Fibroblast of skin of right quadriceps (primary cell): ENCODE data around the gene PHF1.
A peak's percentile ranks its signal among the peaks of the same experiment; 100 is the strongest.

Experiments used
- DNase-seq: peaks from one replicate; pipeline ENCODE4 v3.0.0-alpha.2; 2013

Gene PHF1

DNA sequence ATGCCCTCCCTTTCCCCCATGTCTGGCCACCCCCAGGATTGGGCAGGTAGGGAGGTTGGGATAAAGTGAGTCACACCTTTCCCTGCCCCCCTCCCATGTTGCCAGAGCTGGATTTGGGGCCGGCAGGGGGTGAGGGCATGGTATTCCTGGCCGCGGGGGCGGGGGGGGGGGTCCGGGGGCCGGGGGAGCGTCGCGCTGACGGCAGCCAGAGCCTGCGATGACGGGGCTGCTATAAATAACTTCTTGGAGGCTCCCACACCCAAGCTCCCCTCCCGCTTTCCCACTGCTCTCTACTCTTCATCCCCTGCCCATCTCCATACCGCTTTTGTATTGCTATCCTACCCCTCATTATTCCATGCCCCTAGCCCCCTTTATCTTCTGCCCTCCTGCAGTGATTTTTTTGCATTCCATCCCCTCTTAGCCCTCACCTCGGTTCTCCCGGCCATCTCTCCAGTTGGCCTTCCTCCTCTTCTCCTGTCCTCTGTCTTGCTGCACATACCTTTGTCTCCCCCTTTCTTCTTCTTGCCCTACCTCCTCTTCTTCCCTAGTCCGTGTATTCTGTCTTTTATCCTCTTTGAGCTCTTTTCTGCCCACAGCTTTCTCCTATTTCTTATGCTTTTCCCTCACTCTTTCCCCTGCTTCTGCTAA lies 22.9 kb downstream of the PHF1 start:
- DNase-seq, result peak; percentile 59

DNA sequence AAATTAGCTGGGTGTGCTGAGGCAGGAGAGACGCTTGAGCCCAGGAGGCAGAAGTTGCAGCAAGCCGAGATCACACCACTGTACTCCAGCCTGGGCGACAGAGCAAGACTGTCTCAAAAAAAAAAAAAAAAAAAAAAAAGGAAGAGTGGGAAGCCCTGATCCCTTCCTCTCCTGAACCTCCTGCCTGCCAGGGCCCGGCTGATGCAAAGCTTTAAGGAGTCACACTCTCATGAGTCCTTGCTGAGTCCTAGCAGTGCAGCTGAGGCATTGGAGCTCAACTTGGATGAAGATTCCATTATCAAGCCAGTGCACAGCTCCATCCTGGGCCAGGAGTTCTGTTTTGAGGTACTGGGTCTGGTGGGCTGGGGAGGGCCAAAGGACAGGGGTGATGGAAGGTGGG lies 24.1 kb downstream of the PHF1 start:
- DNase-seq, result no peak

DNA sequence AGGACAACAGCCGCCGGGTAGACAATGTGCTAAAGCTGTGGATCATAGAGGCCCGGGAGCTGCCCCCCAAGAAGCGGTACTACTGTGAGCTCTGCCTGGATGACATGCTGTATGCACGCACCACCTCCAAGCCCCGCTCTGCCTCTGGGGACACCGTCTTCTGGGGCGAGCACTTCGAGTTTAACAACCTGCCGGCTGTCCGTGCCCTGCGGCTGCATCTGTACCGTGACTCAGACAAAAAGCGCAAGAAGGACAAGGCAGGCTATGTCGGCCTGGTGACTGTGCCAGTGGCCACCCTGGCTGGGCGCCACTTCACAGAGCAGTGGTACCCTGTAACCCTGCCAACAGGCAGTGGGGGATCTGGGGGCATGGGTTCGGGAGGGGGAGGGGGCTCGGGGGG lies 26.9 kb downstream of the PHF1 start:
- no peak for DNase-seq

- DNase-seq, result no peak
These were observed 28.3 kb downstream of the PHF1 start for GRCh38 chr6:33438978-33439594.

DNA sequence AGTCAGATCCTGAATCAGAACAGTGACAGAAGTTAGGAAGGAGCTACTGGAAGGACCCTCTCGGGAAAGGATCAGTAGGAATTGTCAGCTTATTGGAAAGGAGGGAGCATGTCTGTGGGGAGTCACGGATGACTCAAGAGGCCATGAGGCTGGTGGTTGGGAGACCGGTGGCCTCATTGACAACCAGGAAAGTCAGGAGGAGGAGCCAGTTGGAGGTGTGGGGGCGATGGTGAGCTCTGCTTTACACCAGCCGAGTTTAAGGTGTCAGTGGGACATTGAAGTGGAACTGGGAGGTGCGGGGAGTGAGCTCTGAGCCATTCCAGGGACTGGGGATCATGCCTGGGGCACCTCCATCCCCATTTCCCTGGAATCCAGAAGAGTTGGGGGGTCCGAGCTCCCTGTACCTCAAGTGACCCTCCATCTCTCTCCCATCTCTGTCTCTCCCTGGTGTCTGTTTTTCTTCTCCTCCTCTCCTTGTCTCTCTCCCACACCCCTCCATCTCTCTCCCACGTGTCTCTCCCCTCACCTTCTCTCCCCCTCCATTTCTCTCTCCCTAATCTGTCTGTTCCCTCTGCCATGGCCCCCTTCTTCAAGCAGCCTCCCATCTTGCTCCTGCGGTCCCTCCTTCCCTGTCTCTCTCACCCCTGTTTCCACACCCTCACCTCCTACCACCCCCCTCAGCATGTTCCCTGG lies 29.3 kb downstream of the PHF1 start:
- DNase-seq, result no peak

DNA sequence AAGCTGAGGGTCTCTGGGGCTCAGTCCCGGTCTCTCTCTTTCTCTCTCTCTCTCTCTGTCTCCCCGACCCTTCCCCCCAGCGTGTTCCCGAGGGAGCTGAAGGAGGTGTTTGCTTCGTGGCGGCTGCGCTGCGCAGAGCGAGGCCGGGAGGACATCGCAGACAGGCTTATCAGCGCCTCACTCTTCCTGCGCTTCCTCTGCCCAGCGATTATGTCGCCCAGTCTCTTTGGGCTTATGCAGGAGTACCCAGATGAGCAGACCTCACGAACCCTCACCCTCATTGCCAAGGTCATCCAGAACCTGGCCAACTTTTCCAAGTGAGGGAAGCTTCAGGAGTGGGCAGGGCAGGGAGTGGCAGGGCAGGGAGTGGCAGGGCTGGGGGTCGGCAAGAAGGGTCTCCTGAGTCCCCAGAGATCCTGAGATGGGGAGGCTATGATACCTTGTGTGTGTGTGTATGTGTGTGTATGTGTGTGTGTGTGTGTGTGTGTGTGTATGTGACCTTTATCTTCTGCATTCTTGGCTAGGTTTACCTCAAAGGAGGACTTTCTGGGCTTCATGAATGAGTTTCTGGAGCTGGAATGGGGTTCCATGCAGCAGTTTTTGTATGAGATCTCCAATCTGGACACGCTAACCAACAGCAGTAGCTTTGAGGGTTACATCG lies 30.0 kb downstream of the PHF1 start:
- DNase-seq, result no peak

- no peak for DNase-seq
These were observed 30.6 kb downstream of the PHF1 start for GRCh38 chr6:33441457-33441856.

DNA sequence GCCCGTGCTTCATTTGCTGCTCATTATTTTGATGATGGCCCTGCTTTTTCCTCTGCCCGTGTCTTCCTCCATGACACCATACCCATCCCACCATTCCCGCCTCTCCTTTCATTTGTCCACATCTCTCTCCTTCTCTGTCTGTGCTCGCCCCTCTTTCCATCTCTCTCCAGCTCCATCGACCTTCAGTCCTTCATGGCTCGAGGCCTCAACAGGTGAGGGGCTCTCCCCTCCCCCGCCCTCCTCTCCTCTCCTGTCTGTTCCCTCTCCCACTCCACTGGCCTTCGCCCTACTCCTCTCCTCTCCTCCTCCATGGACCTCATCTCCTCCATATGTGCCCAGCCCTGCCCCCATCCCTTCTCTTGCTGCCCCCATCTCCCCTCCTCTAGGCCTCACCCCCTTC lies 31.5 kb downstream of the PHF1 start:
- DNase-seq, result no peak

- no peak for DNase-seq
These were observed 32.2 kb downstream of the PHF1 start for GRCh38 chr6:33443025-33443424.

- no peak for DNase-seq
These were observed 33.0 kb downstream of the PHF1 start for GRCh38 chr6:33443619-33444504.

- no peak for DNase-seq
These were observed 34.3 kb downstream of the PHF1 start for GRCh38 chr6:33445119-33445603.

- no peak for DNase-seq
These were observed 35.5 kb downstream of the PHF1 start for GRCh38 chr6:33446356-33446755.

GRCh38 chr6:33450434-33450833 lies 39.6 kb downstream of the PHF1 start:
- DNase-seq, result no peak

DNA sequence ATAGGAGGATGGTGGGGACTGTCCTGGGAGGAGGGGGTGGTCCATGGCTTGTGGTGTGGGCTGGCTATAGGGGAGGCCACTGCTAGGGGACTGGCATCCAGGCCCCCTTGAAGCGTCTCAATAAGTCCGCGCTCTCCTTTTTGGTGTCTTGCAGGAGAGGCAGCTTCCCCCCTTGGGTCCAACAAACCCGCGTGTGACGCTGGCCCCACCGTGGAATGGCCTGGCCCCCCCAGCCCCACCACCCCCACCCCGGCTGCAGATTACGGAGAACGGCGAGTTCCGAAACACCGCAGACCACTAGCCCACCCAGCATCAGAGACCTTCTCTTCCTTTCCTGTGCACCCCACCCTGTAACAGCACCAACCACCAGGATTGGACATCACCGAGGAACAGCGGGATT lies 40.8 kb downstream of the PHF1 start:
- DNase-seq, result no peak

DNA sequence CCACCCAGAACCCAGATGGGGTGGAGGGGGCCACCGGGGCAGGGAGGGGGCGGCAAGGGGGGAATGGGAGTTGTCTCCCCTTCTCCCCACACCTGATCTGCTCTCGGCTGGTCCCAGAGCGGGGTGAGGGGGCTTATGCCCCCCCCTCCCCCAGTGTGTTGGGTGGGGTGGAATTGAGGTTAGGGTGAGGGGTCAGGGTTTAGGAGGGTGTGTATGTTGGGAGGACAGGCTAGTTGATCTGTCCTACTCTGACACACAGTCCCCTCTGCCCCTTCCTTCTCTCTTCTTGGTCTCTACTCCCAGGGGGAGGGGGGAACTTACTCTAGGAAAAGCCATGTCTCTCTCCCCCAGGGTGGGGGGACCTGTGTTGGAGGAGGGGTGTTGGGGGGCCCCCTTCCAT lies 41.7 kb downstream of the PHF1 start:
- DNase-seq, result no peak

DNA sequence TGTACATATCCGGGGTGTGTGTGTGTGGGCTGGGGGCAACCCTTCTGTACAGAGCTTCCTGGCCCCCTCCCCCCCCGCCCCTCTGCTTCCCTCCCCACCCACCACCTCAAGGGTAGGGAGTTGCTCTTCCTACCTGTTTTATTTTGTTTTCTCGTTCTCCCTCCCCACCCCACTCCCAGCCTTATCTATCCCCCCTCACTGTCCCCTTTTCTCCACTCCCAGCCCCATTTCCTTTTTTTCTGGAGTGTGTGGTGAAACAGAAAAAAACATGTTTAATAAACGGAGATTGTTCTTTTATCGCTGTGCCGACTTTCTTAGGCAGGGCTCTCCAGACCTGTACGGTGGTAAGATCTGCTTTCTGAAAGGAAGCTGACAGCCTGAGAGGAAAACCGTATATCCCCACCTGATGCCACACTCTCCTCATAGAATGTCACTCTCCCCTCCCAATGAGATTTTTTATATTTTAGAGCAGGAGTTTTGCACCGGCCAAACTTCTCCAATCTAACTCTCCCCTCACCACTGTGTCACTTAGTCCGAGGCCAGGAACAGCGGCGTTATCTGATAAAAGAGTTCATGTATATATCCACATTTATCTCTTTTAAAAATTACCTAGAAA lies 42.7 kb downstream of the PHF1 start:
- no peak for DNase-seq

GRCh38 chr6:33454009-33454946 lies 43.5 kb downstream of the PHF1 start, which contains the start of gene ZBTB9:
Gene ZBTB9, plus strand, starts transcription at chr6:33454576. Its CDS starts 525 bp downstream, at chr6:33455101.
- DNase-seq, result peak; percentile 94

- no peak for DNase-seq
These were observed 44.2 kb downstream of the PHF1 start for GRCh38 chr6:33455051-33455450.

- no peak for DNase-seq
These were observed 45.3 kb downstream of the PHF1 start for GRCh38 chr6:33456156-33456555.

DNA sequence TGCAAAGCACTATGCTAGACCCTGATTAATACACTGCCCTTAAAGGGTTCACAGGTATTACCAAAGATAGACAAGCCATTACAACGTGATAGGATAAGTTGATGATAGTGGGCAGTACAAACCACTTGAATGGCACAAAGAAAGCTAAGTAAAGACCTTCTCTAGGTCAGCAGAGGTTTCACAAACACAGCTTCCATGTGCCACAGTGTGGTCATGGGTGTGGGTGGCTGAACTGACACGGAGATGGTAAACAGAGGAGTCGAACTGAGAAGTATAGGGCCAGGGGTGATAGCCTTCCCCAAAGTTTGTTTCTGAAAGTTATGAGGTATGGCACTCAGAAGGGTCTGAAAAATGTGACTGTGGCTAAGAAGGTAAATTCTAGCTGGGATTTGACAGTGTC lies 47.9 kb downstream of the PHF1 start:
- DNase-seq, result no peak

- no peak for DNase-seq
These were observed 48.4 kb downstream of the PHF1 start for GRCh38 chr6:33459226-33459625.
